ENCODE results near the gene ABHD14A. TPM values are rescaled to one million over a fixed set of nuclear protein-coding genes. Genes with fewer than 3 reads are reported as not detected.

ABHD14A gene
- total and polyA plus RNA-seq, 9 donors = 5.1 to 36.1 (median 27.4) TPM

DNA sequence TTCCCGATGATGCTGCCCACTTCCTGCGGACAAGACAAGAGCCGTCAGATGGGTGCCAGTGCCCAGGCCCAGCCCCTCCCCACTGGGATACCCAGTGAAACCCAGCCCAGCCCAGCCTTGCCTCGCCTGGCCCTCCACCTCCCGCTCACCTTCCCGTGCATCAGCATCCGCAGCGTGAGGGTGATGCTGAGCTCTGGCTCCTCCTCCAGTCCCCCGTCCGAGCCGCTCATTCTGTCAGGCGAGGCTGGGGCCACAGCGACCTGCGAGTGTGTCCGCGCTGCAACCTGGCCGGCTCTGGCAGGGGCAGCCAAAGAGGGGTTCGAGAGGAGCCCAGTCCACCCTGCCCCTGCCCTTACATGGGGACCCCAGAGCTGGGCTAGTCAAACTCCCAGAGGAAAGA lies 13.9 kb upstream of the ABHD14A start:
- Histone ChIP-seq H3K4me3 (no peak overlapping the region), H3K27me3 (no peaks in the 10 kb centered on the region), H3K9me3 (no peaks in the 10 kb centered on the region), H3K4me1 (ENCODE audit: insufficient read depth) (peaks cover 11% of the 10 kb centered on the region), H3K36me3 (no peaks in the 10 kb centered on the region), H3K27ac (peak overlapping the region in 1 of 2 donors; percentile 55)
- intact Hi-C loops (cut with DNase I) = no loop called here
- DNase-seq = peak in 1 of 5 donors; percentile 12
- no peak for TF ChIP-seq EP300 (IDR thresholded peaks at IDR 0.05)
- TF ChIP-seq POLR2A (IDR thresholded peaks at IDR 0.05) = no peak
- no peak for TF ChIP-seq CTCF (IDR thresholded peaks at IDR 0.05)
- WGBS, 3 donors = 89 to 91% (median 90%) methylated on average over 18 of the region's 18 CpGs

DNA sequence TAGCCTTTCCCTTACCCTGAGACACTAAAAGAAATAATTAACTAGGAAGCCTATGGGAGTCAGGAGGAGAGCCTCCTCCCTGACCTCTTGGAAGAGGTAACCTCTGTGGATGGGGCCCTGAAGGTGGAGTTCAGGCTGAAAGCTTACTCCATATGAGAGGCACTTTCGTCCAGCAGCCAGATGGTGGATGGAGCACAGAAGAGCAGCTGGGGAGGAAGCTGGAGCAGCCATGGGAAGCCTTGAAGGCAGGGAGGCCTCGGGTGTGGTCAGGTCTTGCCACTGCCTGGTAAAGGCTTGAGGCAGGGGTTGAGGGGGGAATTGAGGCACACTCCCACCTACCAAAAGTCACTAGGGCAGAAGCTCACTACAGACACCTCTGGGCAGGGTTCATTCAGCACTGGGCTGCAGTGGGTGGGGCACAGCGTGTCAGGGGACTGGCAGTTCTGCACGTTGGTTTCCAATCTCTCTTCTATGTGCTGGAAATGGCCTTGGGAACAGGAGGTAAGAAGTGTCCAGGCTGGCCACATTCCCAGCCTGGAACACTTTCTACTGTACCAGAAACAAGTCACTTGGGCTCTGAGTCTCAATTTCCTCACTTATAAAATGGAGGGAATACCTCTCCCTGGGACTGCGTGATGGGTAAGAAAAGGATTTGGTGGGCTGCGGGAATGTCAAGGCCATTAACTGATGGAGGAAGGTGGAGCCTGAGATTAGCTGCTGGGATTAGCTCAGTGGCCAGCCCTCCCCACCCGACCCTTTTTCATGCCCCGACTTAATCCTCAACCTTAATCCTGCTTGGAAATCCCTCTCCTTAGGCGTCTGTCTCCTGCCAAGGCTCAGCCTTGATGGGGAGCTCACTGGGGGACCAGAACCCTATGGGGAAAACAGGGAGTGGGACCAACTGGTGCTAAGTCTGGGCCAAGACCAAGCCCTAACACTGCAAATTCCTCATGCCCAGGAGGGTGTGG lies 13.0 kb upstream of the ABHD14A start:
- Histone ChIP-seq H3K4me3 (no peak overlapping the region), H3K36me3 (no peaks in the 10 kb centered on the region), H3K27me3 (no peaks in the 10 kb centered on the region), H3K9me3 (no peaks in the 10 kb centered on the region), H3K4me1 (ENCODE audit: insufficient read depth) (peaks cover 15% of the 10 kb centered on the region), H3K27ac (peak overlapping the region in 1 of 2 donors; percentile 55)
- intact Hi-C loops (cut with DNase I) = no loop called here
- 35 to 45% (median 45%) methylated on average over 9 of the region's 9 CpGs for WGBS, 3 donors
- TF ChIP-seq EP300 (IDR thresholded peaks at IDR 0.05) (no peak), POLR2A (IDR thresholded peaks at IDR 0.05) (no peak), CTCF (IDR thresholded peaks at IDR 0.05) (no peak)
- DNase-seq = peak in 2 of 5 donors; percentile 50 to 66

GRCh38 chr3:51962854-51963530 lies 11.9 kb upstream of the ABHD14A start:
- DNase-seq = peak in 2 of 5 donors; percentile 55 to 76
- peaks cover 15% of the 10 kb centered on the region for H3K4me1 ChIP-seq (ENCODE audit: insufficient read depth)
- 70 to 77% (median 74%) methylated on average over 6 of the region's 6 CpGs for WGBS, 3 donors

More at GRCh38 chr3:51962854-51963530, 11.9 kb upstream of the ABHD14A start:
- Histone ChIP-seq H3K9me3 (no peaks in the 10 kb centered on the region), H3K4me3 (no peak overlapping the region), H3K27ac (peak overlapping the region in 1 of 2 donors; percentile 55), H3K27me3 (no peaks in the 10 kb centered on the region), H3K36me3 (no peaks in the 10 kb centered on the region)
- TF ChIP-seq EP300 (IDR thresholded peaks at IDR 0.05) (no peak), POLR2A (IDR thresholded peaks at IDR 0.05) (no peak), CTCF (IDR thresholded peaks at IDR 0.05) (no peak)
- intact Hi-C loops (cut with DNase I) = no loop called here

All from ovary (tissue), 9 donors.